ENCODE results near the gene CLRN2. TPM values are rescaled to one million over a fixed set of nuclear protein-coding genes. Genes with fewer than 3 reads are reported as not detected.

CLRN2 gene
- total RNA-seq, 2 donors from 2014 or later = not detected

GRCh38 chr4:17493619-17494018 lies 21.3 kb upstream of the CLRN2 start:
- Histone ChIP-seq H3K27me3 (replicated peaks; ENCODE audit: insufficient read depth) (no peaks in the 10 kb centered on the region), H3K9me3 (no peaks in the 10 kb centered on the region), H3K36me3 (peaks cover 35% of the 10 kb centered on the region), H3K4me1 (ENCODE audit: control insufficient read depth in 1 of 2, low read depth in 2 of 2) (peaks cover 0 to 7% of the 10 kb centered on the region in 2 donors), H3K4me3 (no peak overlapping the region), H3K27ac (no peak overlapping the region)
- ATAC-seq (ENCODE audit: insufficient number of reproducible peaks, low FRiP score, low read depth) (no peak), DNase-seq (ENCODE audit: low spot score) (no peak)
- no peak for TF ChIP-seq CTCF (IDR thresholded peaks at IDR 0.05)

GRCh38 chr4:17494258-17495190 lies 20.4 kb upstream of the CLRN2 start:
- DNase-seq (ENCODE audit: low spot score) (no peak), ATAC-seq (ENCODE audit: insufficient number of reproducible peaks, low FRiP score, low read depth) (no peak)
- H3K9me3 ChIP-seq = no peaks in the 10 kb centered on the region
- no peak overlapping the region for H3K27ac ChIP-seq
- no peak overlapping the region for H3K4me3 ChIP-seq
- H3K36me3 ChIP-seq = peaks cover 26% of the 10 kb centered on the region
- TF ChIP-seq CTCF (IDR thresholded peaks at IDR 0.05) = no peak
- H3K27me3 ChIP-seq (replicated peaks; ENCODE audit: insufficient read depth) = no peaks in the 10 kb centered on the region
- peaks cover 0 to 7% of the 10 kb centered on the region in 2 donors for H3K4me1 ChIP-seq (ENCODE audit: control insufficient read depth in 1 of 2, low read depth in 2 of 2)

GRCh38 chr4:17497890-17498523 lies 17.0 kb upstream of the CLRN2 start:
- Histone ChIP-seq H3K4me1 (ENCODE audit: control insufficient read depth in 1 of 2, low read depth in 2 of 2) (no peaks in the 10 kb centered on the region), H3K9me3 (no peaks in the 10 kb centered on the region), H3K4me3 (no peak overlapping the region), H3K36me3 (peaks cover 24% of the 10 kb centered on the region), H3K27me3 (replicated peaks; ENCODE audit: insufficient read depth) (no peaks in the 10 kb centered on the region), H3K27ac (no peak overlapping the region)
- ATAC-seq (ENCODE audit: insufficient number of reproducible peaks, low FRiP score, low read depth) (no peak), DNase-seq (ENCODE audit: low spot score) (no peak)
- TF ChIP-seq CTCF (IDR thresholded peaks at IDR 0.05) = no peak

GRCh38 chr4:17500574-17500973 lies 14.4 kb upstream of the CLRN2 start:
- Histone ChIP-seq H3K27me3 (replicated peaks; ENCODE audit: insufficient read depth) (no peaks in the 10 kb centered on the region), H3K36me3 (peaks cover 21% of the 10 kb centered on the region), H3K4me3 (no peak overlapping the region), H3K4me1 (ENCODE audit: control insufficient read depth in 1 of 2, low read depth in 2 of 2) (no peaks in the 10 kb centered on the region), H3K9me3 (no peaks in the 10 kb centered on the region), H3K27ac (no peak overlapping the region)
- DNase-seq (ENCODE audit: low spot score) (no peak), ATAC-seq (ENCODE audit: insufficient number of reproducible peaks, low FRiP score, low read depth) (no peak)
- TF ChIP-seq CTCF (IDR thresholded peaks at IDR 0.05) = no peak

- no peaks in the 10 kb centered on the region for H3K9me3 ChIP-seq
- no peak overlapping the region for H3K27ac ChIP-seq
- ATAC-seq (ENCODE audit: insufficient number of reproducible peaks, low FRiP score, low read depth) (no peak), DNase-seq (ENCODE audit: low spot score) (no peak)
- no peaks in the 10 kb centered on the region for H3K27me3 ChIP-seq (replicated peaks; ENCODE audit: insufficient read depth)
- H3K36me3 ChIP-seq = peaks cover 19% of the 10 kb centered on the region
- TF ChIP-seq CTCF (IDR thresholded peaks at IDR 0.05) = no peak
- H3K4me3 ChIP-seq = no peak overlapping the region
- no peaks in the 10 kb centered on the region for H3K4me1 ChIP-seq (ENCODE audit: control insufficient read depth in 1 of 2, low read depth in 2 of 2)
Observed at GRCh38 chr4:17502756-17503155, 12.2 kb upstream of the CLRN2 start.
